A673 (cell line): ENCODE results near the gene KLHL5.

Experiments
- CTCF ChIP-seq: fragments of 300-800, 200-600 bp; sonication (generic); conservative IDR thresholded peaks from 2 replicates; pipeline ENCODE4 v1.5.1; 2017; ENCODE audit warnings: low read depth, mild to moderate bottlenecking, antibody characterized with exemption, low read length, moderate library complexity, mixed read lengths
- EZH2 ChIP-seq: fragments of 200-600 bp; sonication (generic); IDR thresholded peaks from 2 replicates; pipeline ENCODE4 v1.6.1; 2017; ENCODE audit warnings: borderline replicate concordance, low read depth, mild to moderate bottlenecking, mixed read lengths, antibody characterized with exemption, low read length; ENCODE audit not compliant: poor library complexity, severe bottlenecking

GRCh38 chr4:39120418-39120817, 58.4 kb downstream of the KLHL5 start:
- TF ChIP-seq CTCF (no peak), EZH2 (no peak)
